ENCODE data around the gene SHB.

Gene SHB

DNA sequence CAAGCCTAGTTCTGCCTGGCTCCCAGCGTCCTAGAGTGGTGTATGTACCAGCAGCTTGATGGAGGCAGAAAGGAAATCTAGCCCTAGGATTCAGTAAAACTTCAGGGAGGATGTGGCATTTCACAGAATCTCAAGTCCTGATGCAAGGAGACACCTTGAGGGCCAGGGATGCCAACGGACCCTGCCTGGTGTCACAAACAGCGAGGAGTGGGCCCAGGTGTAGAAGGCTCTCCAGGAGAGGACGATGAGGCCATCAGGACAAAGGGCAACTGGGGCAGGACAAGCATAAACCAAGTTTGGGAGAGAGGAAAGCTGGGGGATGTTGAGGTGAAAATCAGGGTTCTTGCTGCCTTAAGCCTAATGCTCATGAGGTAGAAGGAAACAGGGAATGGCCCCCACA is 83.0 kb downstream of the SHB start:
- TF ChIP-seq, protein P1, sequence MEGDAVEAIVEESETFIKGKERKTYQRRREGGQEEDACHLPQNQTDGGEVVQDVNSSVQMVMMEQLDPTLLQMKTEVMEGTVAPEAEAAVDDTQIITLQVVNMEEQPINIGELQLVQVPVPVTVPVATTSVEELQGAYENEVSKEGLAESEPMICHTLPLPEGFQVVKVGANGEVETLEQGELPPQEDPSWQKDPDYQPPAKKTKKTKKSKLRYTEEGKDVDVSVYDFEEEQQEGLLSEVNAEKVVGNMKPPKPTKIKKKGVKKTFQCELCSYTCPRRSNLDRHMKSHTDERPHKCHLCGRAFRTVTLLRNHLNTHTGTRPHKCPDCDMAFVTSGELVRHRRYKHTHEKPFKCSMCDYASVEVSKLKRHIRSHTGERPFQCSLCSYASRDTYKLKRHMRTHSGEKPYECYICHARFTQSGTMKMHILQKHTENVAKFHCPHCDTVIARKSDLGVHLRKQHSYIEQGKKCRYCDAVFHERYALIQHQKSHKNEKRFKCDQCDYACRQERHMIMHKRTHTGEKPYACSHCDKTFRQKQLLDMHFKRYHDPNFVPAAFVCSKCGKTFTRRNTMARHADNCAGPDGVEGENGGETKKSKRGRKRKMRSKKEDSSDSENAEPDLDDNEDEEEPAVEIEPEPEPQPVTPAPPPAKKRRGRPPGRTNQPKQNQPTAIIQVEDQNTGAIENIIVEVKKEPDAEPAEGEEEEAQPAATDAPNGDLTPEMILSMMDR (IDR thresholded peaks at IDR 0.05; ENCODE audit: low read depth, low read length, missing control alignments): no peak
- in situ Hi-C loops (cut with HindIII; ENCODE audit: low sequenced_read_pairs): no loop called here
- no peak overlapping the region for H3K4me3 ChIP-seq (ENCODE audit: low read depth, low read length)
- DNase-seq (ENCODE audit: low read depth): no peak

- no peak overlapping the region for H3K4me3 ChIP-seq (ENCODE audit: low read depth, low read length)
- in situ Hi-C loops (cut with HindIII; ENCODE audit: low sequenced_read_pairs): no loop called here
- DNase-seq (ENCODE audit: low read depth): no peak
- TF ChIP-seq, protein P1 (IDR thresholded peaks at IDR 0.05; ENCODE audit: low read depth, low read length, missing control alignments): no peak
These were observed 84.1 kb downstream of the SHB start for GRCh38 chr9:37984672-37985611.

DNA sequence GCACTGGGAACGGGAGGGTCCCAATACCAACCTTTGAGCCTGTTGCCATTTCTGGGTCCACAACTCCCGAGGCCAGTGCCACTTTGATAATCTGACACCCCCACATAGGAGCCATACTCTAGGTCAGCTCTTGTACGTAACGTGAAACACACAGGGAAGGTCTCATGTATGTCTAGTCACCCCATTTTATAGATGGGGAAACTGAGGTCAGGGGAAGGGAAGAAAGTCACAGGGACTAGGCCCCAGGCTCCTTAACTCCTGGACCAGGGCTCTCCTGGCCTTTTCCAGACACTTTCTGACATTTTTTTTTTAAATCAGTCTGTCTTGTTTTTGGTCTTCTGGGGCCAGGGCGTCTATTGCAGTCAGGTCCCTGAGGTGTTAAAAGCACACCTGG is 84.8 kb downstream of the SHB start:
- in situ Hi-C loops (cut with HindIII; ENCODE audit: low sequenced_read_pairs): no loop called here
- DNase-seq (ENCODE audit: low read depth): no peak
- TF ChIP-seq, protein P1 (IDR thresholded peaks at IDR 0.05; ENCODE audit: low read depth, low read length, missing control alignments): no peak
- H3K4me3 ChIP-seq (ENCODE audit: low read depth, low read length): no peak overlapping the region

DNA sequence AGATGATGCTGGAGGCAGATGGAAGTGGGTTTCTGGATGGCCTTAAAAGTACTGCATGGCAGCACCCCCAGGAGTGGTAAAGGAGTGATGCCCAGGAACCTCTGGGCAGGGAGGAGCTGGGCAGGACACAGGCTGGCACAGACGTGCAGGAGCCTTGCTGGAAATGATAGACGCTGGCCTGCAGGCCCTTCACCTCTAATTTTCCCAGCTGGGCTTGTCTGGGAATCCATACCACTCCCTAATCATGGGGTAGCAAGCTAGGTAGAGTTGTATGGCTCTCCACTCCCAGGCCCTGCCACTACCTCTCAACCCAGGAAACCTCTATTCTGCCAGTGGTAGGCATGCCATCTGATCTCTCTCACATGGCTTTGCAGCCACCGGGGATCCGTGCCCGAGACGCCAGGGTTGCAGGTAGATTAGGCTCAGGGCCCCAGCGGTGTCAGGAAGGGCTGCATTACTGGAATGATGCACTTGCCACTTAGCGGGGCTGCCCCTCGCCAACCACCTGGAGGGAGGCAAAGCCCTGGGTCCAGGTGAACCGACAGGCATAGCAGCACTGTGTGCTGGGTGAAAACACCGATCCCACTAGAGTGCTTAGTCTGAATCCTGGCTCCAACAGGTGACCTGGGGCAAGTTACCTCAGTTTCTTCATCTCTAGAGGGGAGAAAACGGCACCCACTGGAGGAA is 85.5 kb downstream of the SHB start:
- TF ChIP-seq, protein P1 (IDR thresholded peaks at IDR 0.05; ENCODE audit: low read depth, low read length, missing control alignments): no peak
- DNase-seq (ENCODE audit: low read depth): no peak
- no peak overlapping the region for H3K4me3 ChIP-seq (ENCODE audit: low read depth, low read length)
- in situ Hi-C loops (cut with HindIII; ENCODE audit: low sequenced_read_pairs): no loop called here

DNA sequence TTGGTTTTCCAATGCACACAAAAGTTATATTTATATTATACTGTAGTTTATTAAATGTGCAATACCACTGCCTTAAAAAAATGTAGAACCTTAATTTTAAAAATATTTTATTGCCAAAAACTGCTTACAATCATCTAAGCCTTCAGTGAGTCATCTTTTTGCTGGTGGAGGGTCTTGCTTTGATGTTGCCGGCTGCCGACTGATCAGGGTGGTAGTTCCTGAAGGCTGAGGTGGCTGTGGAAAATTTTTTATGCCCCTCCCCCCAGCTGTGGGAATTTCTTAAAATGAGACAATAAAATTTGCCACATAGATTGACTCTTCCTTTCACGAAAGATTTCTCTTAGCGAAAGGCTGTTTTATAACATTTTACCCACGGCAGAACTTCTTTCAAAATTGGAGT is 89.2 kb downstream of the SHB start:
- TF ChIP-seq, protein P1 (IDR thresholded peaks at IDR 0.05; ENCODE audit: low read depth, low read length, missing control alignments): no peak
- no peak for DNase-seq (ENCODE audit: low read depth)
- in situ Hi-C loops (cut with HindIII; ENCODE audit: low sequenced_read_pairs): no loop called here
- no peak overlapping the region for H3K4me3 ChIP-seq (ENCODE audit: low read depth, low read length)

DNA sequence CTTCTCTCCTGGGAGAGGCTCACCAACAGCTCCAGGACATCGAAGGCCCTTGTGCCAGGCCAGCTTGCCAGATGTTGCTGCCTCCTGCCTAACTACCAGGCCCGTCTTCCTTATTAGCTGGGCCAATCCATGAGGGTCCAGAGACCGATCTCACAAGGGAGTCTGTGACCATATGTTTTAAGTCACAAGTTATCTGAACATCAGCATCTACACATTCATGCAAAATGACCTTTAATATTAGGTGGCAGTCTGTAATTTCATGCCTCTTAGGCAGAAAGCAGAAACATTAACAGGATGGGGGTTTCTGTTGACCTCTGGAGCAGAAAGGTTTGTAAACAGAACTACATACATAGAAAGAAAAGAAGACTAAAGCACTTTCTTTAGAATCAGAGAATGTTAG is 90.0 kb downstream of the SHB start:
- in situ Hi-C loops (cut with HindIII; ENCODE audit: low sequenced_read_pairs): no loop called here
- H3K4me3 ChIP-seq (ENCODE audit: low read depth, low read length): no peak overlapping the region
- TF ChIP-seq, protein P1 (IDR thresholded peaks at IDR 0.05; ENCODE audit: low read depth, low read length, missing control alignments): no peak
- DNase-seq (ENCODE audit: low read depth): no peak
